H1 (cell line): ENCODE data around the gene IL1RL1. TPM values are rescaled to one million over a fixed set of nuclear protein-coding genes. Genes with fewer than 3 reads are reported as not detected.

Source experiments
- CTCF ChIA-PET: fragments of 300-600 bp; sonication (Branson Sonifier 250); formaldehyde crosslinking; loops from one replicate; lab custom pipeline; 2021; ENCODE audit not compliant: partially characterized antibody; lab: Charles Lee
- POLR2A ChIA-PET: fragments of 300-600 bp; sonication (Branson Sonifier 250); formaldehyde crosslinking; loops from one replicate; lab custom pipeline; 2021; ENCODE audit warnings: inconsistent platforms; ENCODE audit not compliant: partially characterized antibody; lab: Charles Lee
- DNase-seq, 2 experiments: peaks; one replicate each; pipeline versions ENCODE4 v3.0.0 to v3.0.0-alpha.2; 2010 to 2022; ENCODE audit warnings: low spot score in 2 of 2, low read depth in 1 of 2, mixed read lengths in 1 of 2
- FAIRE-seq: peaks from 2 replicates; lab custom pipeline; 2011; peaks lifted over from hg19 to GRCh38; lab: Jason Lieb, UNC
- H2AFZ ChIP-seq: 2 replicates; pipeline ENCODE4 v1.8.1; 2012; ENCODE audit warnings: low read length, inconsistent platforms
- H2AK5ac ChIP-seq: 2 replicates; pipeline ENCODE4 v1.6.1; 2013; ENCODE audit warnings: low read depth, low read length
- H2BK120ac ChIP-seq: replicated peaks from 2 replicates; pipeline ENCODE3; 2013; ENCODE audit warnings: low read depth, low read length, inconsistent platforms
- H2BK12ac ChIP-seq: 2 replicates; pipeline ENCODE4 v1.6.1; 2013; ENCODE audit warnings: low read depth, low read length
- H2BK15ac ChIP-seq: 2 replicates; pipeline ENCODE4 v1.6.1; 2013; ENCODE audit warnings: low read length
- H2BK20ac ChIP-seq: 2 replicates; pipeline ENCODE4 v1.6.1; 2013; ENCODE audit warnings: low read length
- H2BK5ac ChIP-seq: 2 replicates; pipeline ENCODE4 v1.6.1; 2013; ENCODE audit warnings: low read depth, low read length
- H3K14ac ChIP-seq: 2 replicates; pipeline ENCODE4 v1.6.1; 2013; ENCODE audit warnings: inconsistent platforms; ENCODE audit not compliant: insufficient read length
- H3K18ac ChIP-seq: 2 replicates; pipeline ENCODE4 v1.6.1; 2013; ENCODE audit warnings: low read length; ENCODE audit errors: extremely low read depth
- H3K23ac ChIP-seq: 2 replicates; pipeline ENCODE4 v1.6.1; 2013; ENCODE audit warnings: inconsistent platforms; ENCODE audit not compliant: insufficient read length
- H3K23me2 ChIP-seq: 2 replicates; pipeline ENCODE4 v1.6.1; 2013; ENCODE audit warnings: low read depth, low read length
- H3K27ac ChIP-seq: 2 replicates; pipeline ENCODE4 v1.6.1; 2011; ENCODE audit warnings: low read depth, low read length, inconsistent platforms
- H3K27me3 ChIP-seq, 4 experiments: replicated peaks in 1 of 4; 1 replicate in 1 of 4; 2 replicates in 3 of 4; pipeline versions ENCODE4 v1.6.1 to v1.8.1; 2011 to 2013; ENCODE audit warnings: low read length in 3 of 4, mild to moderate bottlenecking in 3 of 4, inconsistent platforms in 2 of 4, mixed read lengths in 2 of 4, moderate library complexity in 1 of 4; ENCODE audit not compliant: control insufficient read depth in 3 of 4, insufficient read depth in 3 of 4; ENCODE audit errors: extremely low read depth in 1 of 4
- H3K36me3 ChIP-seq, 4 experiments: 2 replicates each; pipeline versions ENCODE4 v1.6.1 to v1.8.1; 2011 to 2013; ENCODE audit warnings: mild to moderate bottlenecking in 4 of 4, low read length in 3 of 4, moderate library complexity in 2 of 4, control low read depth in 1 of 4, inconsistent platforms in 1 of 4; ENCODE audit not compliant: insufficient read depth in 4 of 4, control insufficient read depth in 2 of 4
- H3K4ac ChIP-seq: replicated peaks from 2 replicates; pipeline ENCODE3; 2013; ENCODE audit warnings: low read length, low read depth, mixed read lengths, inconsistent platforms; ENCODE audit not compliant: insufficient read length
- H3K4me1 ChIP-seq, 4 experiments: replicated peaks in 1 of 4; 1 replicate in 1 of 4; 2 replicates in 3 of 4; pipeline versions ENCODE4 v1.6.1 to v1.8.1; 2011 to 2013; ENCODE audit warnings: low read length in 3 of 4, inconsistent platforms in 2 of 4, mixed read lengths in 1 of 4; ENCODE audit not compliant: insufficient read depth in 4 of 4, control insufficient read depth in 3 of 4
- H3K4me2 ChIP-seq, 2 experiments: 2 replicates each; pipeline versions ENCODE4 v1.6.1 to v1.8.1; 2011 to 2013; ENCODE audit warnings: low read depth in 2 of 2, low read length in 2 of 2, control low read depth in 1 of 2, inconsistent platforms in 1 of 2, mild to moderate bottlenecking in 1 of 2; ENCODE audit not compliant: insufficient read depth in 1 of 2
- H3K4me3 ChIP-seq, 4 experiments: fragments of 200-600, 300-600 bp in 1 of 4; sonication (generic), shearing (Covaris generic), sonication (Bioruptor Twin) in 1 of 4; 2 replicates each; pipeline versions ENCODE4 v1.5.1 to v1.8.1; 2011 to 2016; ENCODE audit warnings: low read length in 4 of 4, low read depth in 3 of 4, control low read depth in 2 of 4, inconsistent platforms in 2 of 4, mild to moderate bottlenecking in 2 of 4, mixed read lengths in 1 of 4, moderate library complexity in 1 of 4; ENCODE audit not compliant: insufficient read depth in 2 of 4; ENCODE audit errors: extremely low read depth in 1 of 4
- H3K56ac ChIP-seq: replicated peaks from 2 replicates; pipeline ENCODE3; 2013; ENCODE audit warnings: low read depth, mild to moderate bottlenecking, mixed read lengths, low read length, inconsistent platforms; ENCODE audit not compliant: insufficient read length
- H3K79me1 ChIP-seq: 2 replicates; pipeline ENCODE4 v1.6.1; 2013; ENCODE audit warnings: low read depth, low read length, control low read depth
- H3K79me2 ChIP-seq, 2 experiments: 2 replicates each; pipeline versions ENCODE4 v1.6.1 to v1.8.1; 2012 to 2013; ENCODE audit warnings: low read length in 2 of 2, mild to moderate bottlenecking in 2 of 2, inconsistent platforms in 1 of 2; ENCODE audit not compliant: insufficient read depth in 2 of 2, control insufficient read depth in 1 of 2
- H3K9ac ChIP-seq, 4 experiments: replicated peaks in 1 of 4; 1 replicate in 1 of 4; 2 replicates in 3 of 4; pipeline versions ENCODE4 v1.6.1 to v1.8.1; 2011 to 2013; ENCODE audit warnings: low read depth in 3 of 4, low read length in 3 of 4, control low read depth in 2 of 4, mild to moderate bottlenecking in 2 of 4, moderate library complexity in 2 of 4, inconsistent platforms in 1 of 4; ENCODE audit errors: extremely low read depth in 1 of 4
- H3K9me3 ChIP-seq, 2 experiments: 2 replicates each; pipeline versions ENCODE4 v1.6.1 to v1.8.1; 2012 to 2013; ENCODE audit warnings: mild to moderate bottlenecking in 2 of 2, moderate library complexity in 2 of 2, control low read depth in 1 of 2, inconsistent platforms in 1 of 2, low read depth in 1 of 2, low read length in 1 of 2, mixed read lengths in 1 of 2; ENCODE audit not compliant: insufficient read depth in 2 of 2
- H4K20me1 ChIP-seq, 2 experiments: replicated peaks in 1 of 2; 2 replicates each; pipeline versions ENCODE3 to v1.8.1; 2011 to 2013; ENCODE audit warnings: inconsistent platforms in 2 of 2, low read length in 2 of 2, mild to moderate bottlenecking in 1 of 2; ENCODE audit not compliant: insufficient read depth in 2 of 2, control insufficient read depth in 1 of 2
- H4K5ac ChIP-seq: 2 replicates; pipeline ENCODE4 v1.6.1; 2013; ENCODE audit warnings: low read length, low read depth, mixed read lengths, inconsistent platforms; ENCODE audit not compliant: insufficient read length
- H4K8ac ChIP-seq: 2 replicates; pipeline ENCODE4 v1.8.0; 2013; ENCODE audit warnings: mild to moderate bottlenecking, moderate library complexity, low read length, inconsistent platforms; ENCODE audit not compliant: insufficient read depth; ENCODE audit errors: extremely low read depth
- H4K91ac ChIP-seq: replicated peaks from 2 replicates; pipeline ENCODE3; 2013; ENCODE audit warnings: low read length, mixed read lengths, inconsistent platforms; ENCODE audit not compliant: insufficient read length
- CTBP2 ChIP-seq: IDR thresholded peaks from 2 replicates; pipeline ENCODE4 v1.7.0; 2011; ENCODE audit warnings: borderline replicate concordance, mild to moderate bottlenecking, moderate library complexity, mixed read lengths, low read length; ENCODE audit not compliant: insufficient read depth, insufficient read length
- CTCF ChIP-seq, 3 experiments: IDR thresholded peaks; 1 replicate in 2 of 3; 2 replicates in 1 of 3; pipeline versions ENCODE4 v1.5.1 to v1.6.1; 2011; ENCODE audit warnings: low read length in 3 of 3, mild to moderate bottlenecking in 3 of 3, inconsistent platforms in 2 of 3, low read depth in 1 of 3, moderate library complexity in 1 of 3; ENCODE audit not compliant: insufficient read depth in 1 of 3; ENCODE audit errors: control extremely low read depth in 1 of 3
- EP300 ChIP-seq, 2 experiments: IDR thresholded peaks; 1 replicate in 1 of 2; 2 replicates in 1 of 2; pipeline ENCODE4 v1.6.1; 2011 to 2012; ENCODE audit warnings: low read depth in 2 of 2, low read length in 2 of 2, mild to moderate bottlenecking in 2 of 2, borderline replicate concordance in 1 of 2, inconsistent platforms in 1 of 2, moderate library complexity in 1 of 2
- MAX ChIP-seq: IDR thresholded peaks from 2 replicates; pipeline ENCODE4 v1.6.1; 2012; ENCODE audit warnings: inconsistent platforms
- SIN3A ChIP-seq, 2 experiments: IDR thresholded peaks in 1 of 2; conservative IDR thresholded peaks in 1 of 2; 2 replicates each; pipeline ENCODE4 v1.6.1; 2011 to 2012; ENCODE audit warnings: low read length in 2 of 2, improper control_type of control experiment in 1 of 2, low read depth in 1 of 2, mild to moderate bottlenecking in 1 of 2
- SUZ12 ChIP-seq: fragments of 200-600 bp; sonication (generic); IDR thresholded peaks from 2 replicates; pipeline ENCODE4 v1.6.1; 2012; ENCODE audit warnings: mild to moderate bottlenecking, inconsistent platforms, low read length, moderate library complexity, mixed read lengths
- TAF1 ChIP-seq: IDR thresholded peaks from 2 replicates; pipeline ENCODE4 v1.6.1; 2011; ENCODE audit warnings: mild to moderate bottlenecking, low read depth, low read length
- TAF7 ChIP-seq: optimal IDR thresholded peaks from 2 replicates; pipeline ENCODE3; 2011; ENCODE audit warnings: low read depth, mild to moderate bottlenecking, inconsistent platforms, low read length, moderate library complexity, borderline replicate concordance
- TEAD4 ChIP-seq: IDR thresholded peaks from 2 replicates; pipeline ENCODE4 v1.6.1; 2012; ENCODE audit warnings: low read depth, low read length, inconsistent platforms, mixed read lengths
- WGBS, 2 experiments: shearing (Covaris generic) in 1 of 2; methylation state at CpG; one replicate each; pipeline versions ENCODE4 v1.1.6 to v1.1.7; 2013 to 2015; ENCODE audit warnings: low lambda C conversion rate in 2 of 2, mixed read lengths in 2 of 2, inconsistent platforms in 1 of 2, low coverage in 1 of 2, missing lambda C conversion rate in 1 of 2; ENCODE audit not compliant: insufficient replicate concordance in 2 of 2, insufficient coverage in 1 of 2, insufficient read length in 1 of 2; ENCODE audit errors: extremely low coverage in 1 of 2, missing lambda C conversion rate in 1 of 2; 5-methylcytosine and 5-hydroxymethylcytosine counted together
- polyA plus RNA-seq, 7 experiments: library from polyadenylated mRNA; depleted of rRNA in 3 of 7; stranded (reverse) in 5 of 7; unstranded in 2 of 7; fragments of >200 nt in 5 of 7; fragments of 200-250 nt in 2 of 7; gene quantifications; 1 replicate in 5 of 7; 2 replicates in 1 of 7; 4 replicates in 1 of 7; pipeline versions ENCODE4 v1.2.1 to v1.2.3, GENCODE V29; 2011 to 2013; ENCODE audit warnings: missing spikeins in 2 of 7, mixed read lengths in 2 of 7
- total RNA-seq: library from RNA; stranded (reverse); fragmentation: NEBNext Ultra II Directional; extraction: Animal tissue kit (Norgen Biotek cat#: 25700); gene quantifications from 2 replicates; pipeline ENCODE4 v1.2.1, GENCODE V29; 2021

Gene IL1RL1
- total and polyA plus RNA-seq, 2 of the 8 experiments (the other 6 are each of a cell fraction or from before 2014, with no cell fraction given): not detected

DNA sequence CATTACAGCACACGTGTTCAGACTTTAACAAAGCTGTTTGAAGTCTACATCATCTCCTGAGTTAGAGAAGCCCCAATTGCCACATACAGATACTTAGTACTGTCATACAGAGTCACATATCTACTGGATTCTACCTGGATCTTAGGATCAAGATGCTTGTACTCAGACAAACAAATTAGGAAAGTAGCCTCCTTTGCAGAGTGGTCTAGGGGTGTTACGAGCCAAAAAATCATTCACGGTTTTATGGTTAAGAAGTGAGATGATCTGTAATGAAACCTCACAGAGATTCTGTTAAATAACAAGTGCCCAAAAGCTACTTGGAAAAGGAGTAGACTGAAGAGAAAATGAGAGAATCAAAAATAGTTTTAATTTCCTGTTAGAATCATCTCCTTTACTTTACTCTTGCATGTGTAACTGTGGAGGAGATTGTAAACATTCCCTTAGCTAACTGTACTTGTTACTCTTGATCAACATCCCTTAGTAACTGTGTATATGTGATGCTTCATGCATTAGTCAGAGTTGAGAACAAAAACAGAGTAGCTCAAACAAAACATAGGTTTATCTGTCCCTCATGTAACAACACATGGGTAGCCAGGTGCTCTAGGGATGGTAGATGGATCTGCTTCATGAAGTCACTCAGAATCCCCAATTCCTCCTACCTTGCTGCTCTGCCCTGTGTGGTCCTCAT is 16.4 kb upstream of the IL1RL1 start:
- Histone ChIP-seq H3K4ac (no peak overlapping the region), H2BK5ac (no peak overlapping the region), H3K4me2 (no peak overlapping the region), H2BK20ac (no peak overlapping the region), H3K4me3 (no peak overlapping the region), H4K91ac (no peak overlapping the region), H3K79me1 (no peaks in the 10 kb centered on the region), H3K27ac (no peak overlapping the region), H2BK120ac (no peak overlapping the region), H3K23ac (no peak overlapping the region), H3K23me2 (no peaks in the 10 kb centered on the region; the same call in 1 of the 2 replicates), H2BK12ac (no peak overlapping the region), H3K79me2 (no peaks in the 10 kb centered on the region), H3K18ac (no peak overlapping the region), H3K56ac (no peak overlapping the region), H3K9ac (no peak overlapping the region), H4K5ac (no peak overlapping the region), H3K36me3 (no peaks in the 10 kb centered on the region), H4K8ac (no peak overlapping the region), H2AFZ (no peak overlapping the region), H2AK5ac (no peak overlapping the region), H3K9me3 (no peaks in the 10 kb centered on the region), H4K20me1 (no peaks in the 10 kb centered on the region), H3K4me1 (no peaks in the 10 kb centered on the region), H2BK15ac (no peak overlapping the region), H3K14ac (no peak overlapping the region), H3K27me3 (no peaks in the 10 kb centered on the region)
- ChIA-PET CTCF (interaction anchor here (0.6 to 1.4 kb wide), 2 partner anchors 9 to 10 kb away, joined by 3 read pairs; no protein-coding TSS in a partner anchor), POLR2A (no interaction called here)
- WGBS, 2 experiments: 93% methylated on average over 3 of the region's 3 CpGs; no CpG with 5 or more reads in 1 of the 2 experiments
- no peak for FAIRE-seq
- DNase-seq: no peak
- TF ChIP-seq CTBP2 (no peak), TEAD4 (no peak), SIN3A (conservative IDR thresholded peaks at IDR 0.05 in 1 of 2, IDR thresholded peaks at IDR 0.05 in 1 of 2; ENCODE audit: low read depth in 1 of 2, low read length in 2 of 2) (no peak), TAF7 (no peak), EP300 (IDR thresholded peaks at IDR 0.05; ENCODE audit: borderline replicate concordance in 1 of 2, low read depth in 2 of 2, low read length in 2 of 2) (no peak), TAF1 (no peak), SUZ12 (no peak), CTCF (IDR thresholded peaks at IDR 0.05; ENCODE audit: control extremely low read depth in 1 of 3, insufficient read depth in 1 of 3, low read depth in 1 of 3, low read length in 3 of 3) (no peak), MAX (no peak)
